Measurements from ENCODE around the gene IFI35.

The IFI35 gene

DNA sequence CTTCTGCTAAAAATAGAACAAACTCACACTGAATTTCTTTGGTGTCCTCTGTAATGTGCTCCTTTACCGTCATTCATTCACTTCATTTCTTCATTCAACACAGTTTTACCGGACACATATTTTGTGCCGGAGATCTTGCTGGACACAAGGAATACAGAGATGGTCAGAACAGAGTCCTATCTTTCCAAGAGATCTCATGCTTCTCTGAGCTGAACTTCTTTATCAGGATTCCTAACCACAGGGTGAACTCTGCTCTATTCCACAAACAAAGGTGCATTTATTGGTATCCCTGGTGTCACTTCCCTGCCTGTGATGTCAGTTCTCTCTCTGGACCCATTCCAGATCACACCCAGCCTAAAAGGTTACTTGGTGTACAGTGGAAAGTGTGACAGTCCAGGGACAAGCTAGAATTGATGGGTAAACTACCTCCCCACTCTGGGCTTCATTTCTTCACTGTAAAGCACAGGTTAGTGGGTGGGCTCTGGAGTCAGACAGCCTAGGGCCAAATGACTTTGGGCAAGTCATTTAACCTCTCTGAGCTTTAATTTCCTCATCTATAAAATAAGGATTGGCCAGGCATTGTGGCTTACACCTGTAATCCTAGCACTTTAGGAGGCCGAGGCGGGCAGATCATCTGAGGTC, 4.2 kb downstream of the IFI35 start:
- Mint-ChIP-seq H3K4me3 (no peak overlapping the region), H3K36me3 (ENCODE audit: insufficient read depth) (peaks cover 19% of the 10 kb centered on the region), H3K9me3 (no peaks in the 10 kb centered on the region), H3K27ac (ENCODE audit: low read depth) (no peak overlapping the region), H3K4me1 (peaks cover 16% of the 10 kb centered on the region), H3K27me3 (no peaks in the 10 kb centered on the region)
- no peak for ATAC-seq (replicated peaks; ENCODE audit: extremely low read depth, poor library complexity, severe bottlenecking)
- no peak for DNase-seq (ENCODE audit: low spot score in 2 of 2)

DNA sequence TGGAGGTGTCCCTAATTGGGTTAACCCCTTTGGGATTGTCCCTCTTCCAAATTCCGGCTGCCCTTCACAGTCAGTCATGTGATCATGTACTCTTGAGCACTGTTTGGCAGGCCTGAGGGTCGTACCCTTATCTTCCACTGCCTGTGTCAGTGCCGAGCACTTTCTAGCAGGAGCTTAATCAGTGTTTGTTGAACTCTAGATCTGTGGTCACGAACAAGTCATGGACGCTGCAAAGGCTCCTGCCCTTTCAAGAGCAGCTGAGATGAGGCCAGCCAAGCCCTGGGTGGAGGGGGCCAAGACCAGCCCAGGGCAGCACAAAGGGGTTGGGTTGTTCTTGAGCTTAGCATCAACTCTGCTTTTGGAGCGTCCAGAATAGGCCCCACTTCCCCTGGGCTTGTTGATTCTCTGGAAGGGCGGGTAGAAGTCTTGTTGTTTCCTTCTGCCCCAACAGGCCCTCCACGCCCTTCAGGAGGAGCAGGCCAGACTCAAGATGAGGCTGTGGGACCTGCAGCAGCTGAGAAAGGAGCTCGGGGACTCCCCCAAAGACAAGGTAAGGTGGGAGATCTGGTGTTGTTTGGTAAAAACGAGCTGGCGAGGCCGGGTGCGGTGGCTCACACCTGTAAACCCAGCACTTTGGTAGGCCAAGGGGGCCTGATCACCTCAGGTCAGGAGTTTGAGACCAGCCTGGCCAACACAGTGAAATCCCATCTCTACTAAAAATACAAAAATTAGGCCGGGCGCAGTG, 5.3 kb downstream of the IFI35 start:
- Mint-ChIP-seq H3K4me1 (peaks cover 10% of the 10 kb centered on the region), H3K36me3 (ENCODE audit: insufficient read depth) (peaks cover 16% of the 10 kb centered on the region), H3K27me3 (no peaks in the 10 kb centered on the region), H3K9me3 (no peaks in the 10 kb centered on the region), H3K27ac (ENCODE audit: low read depth) (no peak overlapping the region), H3K4me3 (no peak overlapping the region)
- DNase-seq (ENCODE audit: low spot score in 2 of 2) (no peak), ATAC-seq (replicated peaks; ENCODE audit: extremely low read depth, poor library complexity, severe bottlenecking) (no peak)

DNA sequence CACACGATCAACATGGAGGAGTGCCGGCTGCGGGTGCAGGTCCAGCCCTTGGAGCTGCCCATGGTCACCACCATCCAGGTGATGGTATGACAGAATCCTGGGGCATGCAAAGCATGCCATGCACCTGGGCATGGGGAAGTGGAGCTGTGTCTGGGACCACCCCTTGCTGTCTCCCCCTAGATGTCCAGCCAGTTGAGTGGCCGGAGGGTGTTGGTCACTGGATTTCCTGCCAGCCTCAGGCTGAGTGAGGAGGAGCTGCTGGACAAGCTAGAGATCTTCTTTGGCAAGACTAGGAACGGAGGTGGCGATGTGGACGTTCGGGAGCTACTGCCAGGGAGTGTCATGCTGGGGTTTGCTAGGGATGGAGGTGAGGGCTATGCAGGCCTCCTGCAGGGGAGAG, 6.7 kb downstream of the IFI35 start:
- DNase-seq (ENCODE audit: low spot score in 2 of 2) (no peak), ATAC-seq (replicated peaks; ENCODE audit: extremely low read depth, poor library complexity, severe bottlenecking) (no peak)
- Mint-ChIP-seq H3K4me3 (no peak overlapping the region), H3K27me3 (no peaks in the 10 kb centered on the region), H3K9me3 (no peaks in the 10 kb centered on the region), H3K27ac (ENCODE audit: low read depth) (no peak overlapping the region), H3K4me1 (peaks cover 9% of the 10 kb centered on the region), H3K36me3 (ENCODE audit: insufficient read depth) (peaks cover 16% of the 10 kb centered on the region)

DNA sequence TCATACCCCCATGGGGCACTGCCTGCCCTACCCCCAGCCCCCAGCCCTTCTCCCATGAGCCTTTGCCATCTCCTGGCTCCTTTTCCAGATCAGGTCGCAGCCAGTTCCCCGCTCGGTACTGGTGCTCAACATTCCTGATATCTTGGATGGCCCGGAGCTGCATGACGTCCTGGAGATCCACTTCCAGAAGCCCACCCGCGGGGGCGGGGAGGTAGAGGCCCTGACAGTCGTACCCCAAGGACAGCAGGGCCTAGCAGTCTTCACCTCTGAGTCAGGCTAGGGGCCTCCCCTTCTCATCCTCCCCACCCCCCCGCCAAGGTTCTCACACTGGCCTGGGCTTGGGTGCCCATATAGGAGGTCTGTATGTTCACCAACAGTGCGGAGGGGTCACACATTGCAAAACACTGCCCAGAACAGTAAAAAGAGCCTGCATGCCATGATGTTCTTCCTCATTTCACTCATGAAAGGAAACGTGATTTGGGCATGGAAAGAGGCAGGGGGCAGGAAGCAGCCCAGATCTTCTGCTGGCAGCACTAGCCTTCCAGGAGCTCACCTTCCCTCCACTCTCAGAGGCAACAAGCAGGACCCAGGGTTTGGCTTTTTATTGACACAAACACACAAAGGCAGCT, 7.5 kb downstream of the IFI35 start:
- H3K27me3 Mint-ChIP-seq = no peaks in the 10 kb centered on the region
- peaks cover 9% of the 10 kb centered on the region for H3K4me1 Mint-ChIP-seq
- H3K27ac Mint-ChIP-seq (ENCODE audit: low read depth) = no peak overlapping the region
- no peak overlapping the region for H3K4me3 Mint-ChIP-seq
- no peaks in the 10 kb centered on the region for H3K9me3 Mint-ChIP-seq
- no peak for ATAC-seq (replicated peaks; ENCODE audit: extremely low read depth, poor library complexity, severe bottlenecking)
- DNase-seq (ENCODE audit: low spot score in 2 of 2) = no peak
- peaks cover 18% of the 10 kb centered on the region for H3K36me3 Mint-ChIP-seq (ENCODE audit: insufficient read depth)

DNA sequence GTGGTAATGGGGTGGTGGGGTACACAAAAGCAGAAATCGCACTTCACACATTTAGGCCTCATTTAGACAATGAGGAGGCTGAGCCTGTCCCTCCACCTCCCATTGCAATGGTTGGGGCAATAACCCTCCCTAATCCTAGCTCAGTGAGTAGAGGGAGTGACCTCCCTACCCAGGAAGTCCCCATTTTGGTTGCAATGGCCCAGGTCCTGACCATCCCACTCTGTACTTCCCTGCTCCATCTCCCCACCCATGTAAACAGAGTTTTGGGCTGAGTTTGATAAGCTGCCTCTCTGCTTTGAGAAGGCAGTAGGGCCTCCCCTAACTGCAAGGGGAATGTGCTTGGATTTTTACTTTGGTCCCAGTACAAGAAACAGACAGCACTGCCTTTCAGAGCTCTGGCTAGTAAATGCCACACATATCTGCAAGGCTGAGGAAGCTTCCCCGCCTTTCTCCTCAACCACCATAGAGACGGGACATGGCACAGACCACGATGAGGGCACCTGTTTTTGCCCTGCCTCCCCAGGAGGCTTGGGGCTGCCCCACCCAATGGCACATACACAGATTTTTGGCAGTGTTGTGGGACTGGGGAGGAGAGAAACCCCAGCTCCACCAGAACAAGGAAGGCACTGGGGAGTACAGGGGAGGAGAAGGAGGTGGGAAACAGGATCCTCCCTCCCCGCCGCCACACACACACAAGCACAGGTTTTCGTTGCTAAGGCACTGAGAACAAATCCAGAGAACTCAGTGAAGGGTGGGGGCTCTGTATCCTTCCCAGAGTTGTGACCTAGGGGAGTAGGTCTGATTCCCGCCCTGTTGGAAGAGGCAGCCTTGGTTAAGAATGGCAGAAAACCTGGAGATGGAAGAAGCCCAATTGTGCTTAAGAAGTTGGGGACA, 8.3 kb downstream of the IFI35 start:
- H3K4me1 Mint-ChIP-seq = peaks cover 16% of the 10 kb centered on the region
- no peak for DNase-seq (ENCODE audit: low spot score in 2 of 2)
- peaks cover 20% of the 10 kb centered on the region for H3K36me3 Mint-ChIP-seq (ENCODE audit: insufficient read depth)
- peak overlapping the region; percentile 20 for H3K27ac Mint-ChIP-seq (ENCODE audit: low read depth)
- H3K4me3 Mint-ChIP-seq = no peak overlapping the region
- ATAC-seq (replicated peaks; ENCODE audit: extremely low read depth, poor library complexity, severe bottlenecking) = no peak
- H3K27me3 Mint-ChIP-seq = no peaks in the 10 kb centered on the region
- no peaks in the 10 kb centered on the region for H3K9me3 Mint-ChIP-seq

DNA sequence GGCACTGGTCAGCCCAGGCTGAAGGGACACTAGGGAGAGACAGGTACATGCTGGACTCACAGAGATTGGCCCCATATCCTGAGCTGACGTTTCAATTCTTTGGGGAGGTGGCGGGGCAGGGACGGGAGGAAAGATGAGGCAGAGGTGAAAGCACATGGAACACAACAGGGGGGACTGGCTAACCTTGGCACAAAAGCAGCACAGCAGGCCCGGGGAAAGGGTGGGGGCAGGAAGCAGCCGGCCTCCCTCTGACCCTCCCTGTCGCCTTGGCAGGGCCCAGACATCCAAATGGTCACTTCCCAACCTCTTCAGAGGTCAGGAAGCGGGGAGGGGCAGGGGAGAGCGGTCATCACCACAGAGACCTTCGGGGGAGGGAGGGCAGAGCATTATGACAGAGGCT, 9.0 kb downstream of the IFI35 start:
- H3K27ac Mint-ChIP-seq (ENCODE audit: low read depth) = peak overlapping the region; percentile 20
- ATAC-seq (replicated peaks; ENCODE audit: extremely low read depth, poor library complexity, severe bottlenecking) (no peak), DNase-seq (ENCODE audit: low spot score in 2 of 2) (no peak)
- H3K9me3 Mint-ChIP-seq = no peaks in the 10 kb centered on the region
- H3K27me3 Mint-ChIP-seq = no peaks in the 10 kb centered on the region
- peaks cover 17% of the 10 kb centered on the region for H3K36me3 Mint-ChIP-seq (ENCODE audit: insufficient read depth)
- H3K4me1 Mint-ChIP-seq = peaks cover 11% of the 10 kb centered on the region
- no peak overlapping the region for H3K4me3 Mint-ChIP-seq

DNA sequence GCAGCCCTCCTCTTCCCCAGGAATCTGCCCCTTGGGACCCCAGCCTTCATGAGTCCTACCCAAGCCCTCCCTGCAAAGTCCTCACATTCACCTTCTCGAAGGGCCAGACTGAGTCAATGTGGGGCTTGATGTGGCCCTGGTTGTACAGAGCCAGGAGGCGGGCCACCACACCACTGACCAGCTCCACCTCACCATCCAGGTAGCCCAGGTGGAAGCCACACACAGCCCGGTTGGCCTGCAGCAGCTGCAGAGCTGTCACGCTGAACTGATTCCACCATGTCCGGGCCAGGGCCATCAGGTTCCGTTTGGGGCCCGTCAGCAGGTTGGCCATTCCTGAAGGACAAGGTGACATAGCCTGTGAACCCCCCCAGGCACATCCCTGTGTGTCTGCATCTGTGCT, 9.6 kb downstream of the IFI35 start:
- DNase-seq (ENCODE audit: low spot score in 2 of 2) = no peak
- H3K27me3 Mint-ChIP-seq = no peaks in the 10 kb centered on the region
- peak overlapping the region; percentile 9 for H3K27ac Mint-ChIP-seq (ENCODE audit: low read depth)
- H3K9me3 Mint-ChIP-seq = no peaks in the 10 kb centered on the region
- no peak overlapping the region for H3K4me3 Mint-ChIP-seq
- ATAC-seq (replicated peaks; ENCODE audit: extremely low read depth, poor library complexity, severe bottlenecking) = no peak
- peaks cover 20% of the 10 kb centered on the region for H3K36me3 Mint-ChIP-seq (ENCODE audit: insufficient read depth)
- H3K4me1 Mint-ChIP-seq = peaks cover 13% of the 10 kb centered on the region

DNA sequence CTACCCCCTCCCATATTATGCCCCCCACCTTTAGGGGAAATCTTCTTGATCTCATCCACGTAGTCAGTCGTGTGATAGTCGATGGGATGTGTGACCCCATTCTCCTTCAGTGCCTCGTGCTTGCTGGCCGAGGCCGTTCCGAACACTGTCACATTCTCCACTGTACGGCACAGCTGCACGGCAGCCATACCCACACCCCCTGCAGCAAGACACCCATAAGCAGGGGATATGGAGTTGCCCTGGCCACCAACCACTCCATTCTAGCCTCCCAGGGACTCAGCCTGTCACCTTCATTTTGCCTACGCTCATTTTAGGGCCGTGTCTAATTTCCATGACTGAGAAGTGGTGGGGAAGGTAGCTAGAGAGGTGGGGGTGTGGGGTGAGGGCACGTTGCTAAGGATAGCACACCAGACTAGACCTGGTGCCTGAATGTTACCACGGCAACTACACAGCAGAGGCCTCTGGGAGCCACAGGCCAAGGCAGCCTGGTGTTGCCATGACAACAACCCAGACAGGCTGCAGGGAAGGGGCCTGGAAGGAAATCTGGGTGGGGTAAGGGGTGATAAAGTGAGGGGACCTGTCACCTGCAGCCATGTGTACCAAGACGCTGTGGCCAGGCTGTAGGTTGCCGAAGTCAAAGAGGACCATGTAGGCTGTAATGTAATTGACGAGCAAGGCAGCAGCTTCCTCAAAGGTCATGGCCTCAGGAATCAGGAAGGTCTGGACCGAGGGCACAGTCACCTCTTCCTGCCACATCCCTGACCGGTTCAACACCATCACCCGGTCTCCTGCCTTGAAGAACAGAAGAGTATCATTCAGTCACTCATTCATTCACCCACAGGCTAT, 11.6 kb downstream of the IFI35 start:
- Mint-ChIP-seq H3K27me3 (no peaks in the 10 kb centered on the region), H3K36me3 (ENCODE audit: insufficient read depth) (peaks cover 21% of the 10 kb centered on the region), H3K9me3 (no peaks in the 10 kb centered on the region), H3K4me3 (no peak overlapping the region), H3K27ac (ENCODE audit: low read depth) (no peak overlapping the region), H3K4me1 (peaks cover 21% of the 10 kb centered on the region)
- no peak for ATAC-seq (replicated peaks; ENCODE audit: extremely low read depth, poor library complexity, severe bottlenecking)
- DNase-seq (ENCODE audit: low spot score in 2 of 2) = no peak

DNA sequence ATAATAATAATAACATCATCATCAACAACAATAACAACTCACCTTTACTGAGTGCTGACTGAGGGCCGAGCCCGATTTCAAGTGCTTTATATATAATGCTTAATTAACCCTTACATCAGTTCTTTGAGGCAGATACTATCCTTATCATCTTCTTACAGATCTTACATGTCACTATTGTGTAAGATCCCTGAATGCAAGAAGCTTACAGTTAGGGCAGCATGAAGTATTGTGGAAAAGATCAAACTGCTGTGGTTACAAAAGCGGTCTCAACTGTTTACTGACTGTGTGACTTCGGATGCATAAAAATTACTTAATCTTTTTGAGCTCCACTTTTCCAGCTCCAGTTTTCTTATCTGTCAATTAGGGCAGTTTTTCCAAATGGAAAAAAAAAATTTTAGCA, 12.3 kb downstream of the IFI35 start:
- H3K27ac Mint-ChIP-seq (ENCODE audit: low read depth) = no peak overlapping the region
- no peak overlapping the region for H3K4me3 Mint-ChIP-seq
- no peaks in the 10 kb centered on the region for H3K27me3 Mint-ChIP-seq
- no peak for ATAC-seq (replicated peaks; ENCODE audit: extremely low read depth, poor library complexity, severe bottlenecking)
- no peaks in the 10 kb centered on the region for H3K9me3 Mint-ChIP-seq
- no peak for DNase-seq (ENCODE audit: low spot score in 2 of 2)
- H3K4me1 Mint-ChIP-seq = peaks cover 21% of the 10 kb centered on the region
- peaks cover 20% of the 10 kb centered on the region for H3K36me3 Mint-ChIP-seq (ENCODE audit: insufficient read depth)

DNA sequence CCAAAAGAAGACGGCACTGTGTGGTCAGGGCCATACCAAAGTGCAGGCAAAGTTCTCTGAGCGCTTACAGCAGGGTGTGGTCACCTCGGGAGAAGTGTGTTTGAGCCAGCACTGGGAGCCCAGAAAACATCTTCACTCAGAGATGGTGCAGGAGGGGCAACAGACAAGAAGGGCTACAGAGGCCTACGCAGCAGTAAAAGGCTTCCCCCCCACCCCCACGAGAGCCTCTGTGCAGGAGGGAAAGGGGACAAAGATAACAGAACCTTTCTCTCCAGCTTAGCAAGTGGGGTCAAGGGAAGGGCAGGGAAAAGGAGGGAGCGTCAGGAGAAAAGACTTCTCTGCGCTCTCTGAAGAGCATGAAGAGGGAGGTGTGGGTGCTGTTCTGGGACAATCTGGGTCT, 12.8 kb downstream of the IFI35 start:
- Mint-ChIP-seq H3K4me1 (peaks cover 25% of the 10 kb centered on the region), H3K36me3 (ENCODE audit: insufficient read depth) (peaks cover 21% of the 10 kb centered on the region), H3K27me3 (no peaks in the 10 kb centered on the region), H3K27ac (ENCODE audit: low read depth) (no peak overlapping the region), H3K9me3 (no peaks in the 10 kb centered on the region), H3K4me3 (peak overlapping the region; percentile 83)
- DNase-seq (ENCODE audit: low spot score in 2 of 2) (no peak), ATAC-seq (replicated peaks; ENCODE audit: extremely low read depth, poor library complexity, severe bottlenecking) (no peak)

DNA sequence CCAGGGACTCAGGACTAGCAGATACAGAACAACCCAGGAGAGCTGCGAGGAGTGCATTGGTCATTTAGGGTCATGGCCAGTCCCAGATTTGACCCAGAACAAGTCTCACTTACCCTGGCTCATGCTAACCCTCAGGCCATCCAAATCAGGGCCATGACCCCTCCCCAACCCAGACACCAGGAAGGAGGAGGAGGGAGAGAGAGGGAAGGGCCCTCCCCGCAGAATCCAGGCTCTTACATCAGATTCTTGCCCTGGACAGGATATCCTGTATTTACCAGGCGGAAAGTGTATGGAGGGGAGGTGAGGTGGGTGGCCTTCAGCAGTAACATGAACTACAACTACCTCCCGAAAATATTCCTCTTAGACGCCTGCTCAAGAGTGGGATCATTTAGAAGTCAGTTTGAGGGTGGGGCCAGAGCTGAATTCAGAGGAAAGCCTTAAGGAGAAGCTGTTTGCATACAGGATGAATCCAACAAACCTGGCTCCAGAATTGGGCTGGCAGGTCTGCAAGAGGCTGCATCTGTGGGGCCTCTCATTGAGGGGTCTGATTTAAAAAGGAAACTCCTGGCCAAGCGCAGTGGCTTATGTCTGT, 13.5 kb downstream of the IFI35 start:
- no peak for ATAC-seq (replicated peaks; ENCODE audit: extremely low read depth, poor library complexity, severe bottlenecking)
- no peaks in the 10 kb centered on the region for H3K9me3 Mint-ChIP-seq
- H3K27ac Mint-ChIP-seq (ENCODE audit: low read depth) = peak overlapping the region; percentile 65
- no peak for DNase-seq (ENCODE audit: low spot score in 2 of 2)
- H3K27me3 Mint-ChIP-seq = no peaks in the 10 kb centered on the region
- peak overlapping the region; percentile 83 for H3K4me3 Mint-ChIP-seq
- H3K36me3 Mint-ChIP-seq (ENCODE audit: insufficient read depth) = peaks cover 20% of the 10 kb centered on the region
- H3K4me1 Mint-ChIP-seq = peaks cover 31% of the 10 kb centered on the region

Data from central memory CD8-positive, alpha-beta T cell (primary cell).